Bone marrow (tissue), 2 donors: Measurements from ENCODE around the gene KLRF2.

ENCODE experiments used
- DNase-seq, 2 donors: peaks; one replicate each; lab custom pipeline; 2025; lab: John Stamatoyannopoulos, UW

Gene KLRF2

GRCh38 chr12:9936591-9936990 lies 55.3 kb downstream of the KLRF2 start:
- no peak for DNase-seq

GRCh38 chr12:9940375-9940774 lies 59.1 kb downstream of the KLRF2 start:
- peak in 1 of 2 donors; percentile 69 for DNase-seq

- no peak for DNase-seq
These were observed 60.5 kb downstream of the KLRF2 start for GRCh38 chr12:9941838-9942237.

- DNase-seq = peak in 1 of 2 donors; percentile 59
These were observed 62.0 kb downstream of the KLRF2 start for GRCh38 chr12:9943240-9943639.

- peak in 1 of 2 donors; percentile 74 for DNase-seq
These were observed 63.1 kb downstream of the KLRF2 start for GRCh38 chr12:9944391-9944790.
